ENCODE data around the gene PFKFB4. TPM values are rescaled to one million over a fixed set of nuclear protein-coding genes. Genes with fewer than 3 reads are reported as not detected.
A peak's percentile ranks its signal among the peaks of the same experiment; 100 is the strongest.

Gene PFKFB4
- total and polyA plus RNA-seq, 2 donors (not counting 1 experiment from before 2014, with no cell fraction given) = 1.3 to 3.3 TPM

GRCh38 chr3:48596676-48597407, 40.2 kb upstream of the PFKFB4 start:
- intact Hi-C loops (cut with micrococcal nuclease) = no loop called here
- Histone ChIP-seq H3K4me1 (ENCODE audit: control insufficient read depth in 2 of 2, insufficient read depth in 2 of 2, low read length in 2 of 2) (peaks cover 4 to 9% of the 10 kb centered on the region in 2 donors), H3K36me3 (replicated peaks in 1 of 2; ENCODE audit: control extremely low read depth in 1 of 2, control insufficient read depth in 1 of 2, extremely low read depth in 1 of 2, insufficient read depth in 2 of 2, low read length in 1 of 2) (peaks cover 0 to 42% of the 10 kb centered on the region in 2 experiments), H3K4me2 (replicated peaks; ENCODE audit: low read depth, low read length, poor library complexity, severe bottlenecking) (no peak overlapping the region), H3K79me2 (ENCODE audit: control insufficient read depth, insufficient read depth, low read length) (no peaks in the 10 kb centered on the region), H2AFZ (ENCODE audit: insufficient read depth, low read depth, low read length, poor library complexity, severe bottlenecking) (no peak overlapping the region), H3K4me3 (ENCODE audit: control extremely low read depth in 1 of 5, extremely low read depth in 1 of 5, insufficient read depth in 1 of 5, low read depth in 2 of 5, low read length in 4 of 5) (no peak overlapping the region), H3K9ac (ENCODE audit: low read length) (no peak overlapping the region), H3K27ac (ENCODE audit: low read length in 2 of 2) (no peak overlapping the region), H3K9me3 (ENCODE audit: control extremely low read depth in 1 of 3, control insufficient read depth in 2 of 3, insufficient read depth in 1 of 3, low read length in 2 of 3) (no peaks in the 10 kb centered on the region), H4K20me1 (ENCODE audit: control insufficient read depth, insufficient read depth, low read length, poor library complexity, severe bottlenecking) (no peaks in the 10 kb centered on the region), H3K27me3 (replicated peaks in 1 of 4; ENCODE audit: control extremely low read depth in 1 of 4, control insufficient read depth in 3 of 4, insufficient read depth in 4 of 4, low read length in 3 of 4) (peaks cover 0 to 33% (median 6%) of the 10 kb centered on the region in 4 experiments)
- peaks cover 14% of the 10 kb centered on the region for H3K27me3 Mint-ChIP-seq
- H3K27ac Mint-ChIP-seq = no peak overlapping the region
- H3K9me3 Mint-ChIP-seq (ENCODE audit: insufficient read depth) = no peaks in the 10 kb centered on the region
- 84% methylated on average over 8 of the region's 8 CpGs for WGBS (ENCODE audit: insufficient coverage)
- DNase-seq (no peak), ATAC-seq (ENCODE audit: low read depth) (no peak)
- POLR2A ChIA-PET = no interaction called here
- CTCF ChIA-PET = no interaction called here
- H3K4me1 Mint-ChIP-seq = peaks cover 9% of the 10 kb centered on the region
- H3K4me3 Mint-ChIP-seq = no peak overlapping the region
- TF ChIP-seq EZH2 (IDR thresholded peaks at IDR 0.05; ENCODE audit: borderline replicate concordance, insufficient read depth, low read depth, low read length, poor library complexity, severe bottlenecking) = no peak
- no peak for TF ChIP-seq CTCF (IDR thresholded peaks at IDR 0.05)

GRCh38 chr3:48596157-48596556, 39.6 kb upstream of the PFKFB4 start:
- no peak for ATAC-seq (ENCODE audit: low read depth)
- H3K27me3 ChIP-seq (replicated peaks in 1 of 4; ENCODE audit: control extremely low read depth in 1 of 4, control insufficient read depth in 3 of 4, insufficient read depth in 4 of 4, low read length in 3 of 4) = peaks cover 0 to 33% (median 6%) of the 10 kb centered on the region in 4 experiments
- no peak overlapping the region for H3K4me3 ChIP-seq (ENCODE audit: control extremely low read depth in 1 of 5, extremely low read depth in 1 of 5, insufficient read depth in 1 of 5, low read depth in 2 of 5, low read length in 4 of 5)
- Mint-ChIP-seq H3K27me3 (peaks cover 15% of the 10 kb centered on the region), H3K9me3 (ENCODE audit: insufficient read depth) (no peaks in the 10 kb centered on the region), H3K4me3 (no peak overlapping the region), H3K4me1 (peaks cover 9% of the 10 kb centered on the region), H3K27ac (no peak overlapping the region)
- H3K9me3 ChIP-seq (ENCODE audit: control extremely low read depth in 1 of 3, control insufficient read depth in 2 of 3, insufficient read depth in 1 of 3, low read length in 2 of 3) = no peaks in the 10 kb centered on the region
- intact Hi-C loops (cut with micrococcal nuclease) = no loop called here
- no peaks in the 10 kb centered on the region for H4K20me1 ChIP-seq (ENCODE audit: control insufficient read depth, insufficient read depth, low read length, poor library complexity, severe bottlenecking)
- TF ChIP-seq CTCF (IDR thresholded peaks at IDR 0.05) (no peak), EZH2 (IDR thresholded peaks at IDR 0.05; ENCODE audit: borderline replicate concordance, insufficient read depth, low read depth, low read length, poor library complexity, severe bottlenecking) (no peak)
- H2AFZ ChIP-seq (ENCODE audit: insufficient read depth, low read depth, low read length, poor library complexity, severe bottlenecking) = no peak overlapping the region
- no peak overlapping the region for H3K9ac ChIP-seq (ENCODE audit: low read length)
- POLR2A ChIA-PET = no interaction called here
- CTCF ChIA-PET = no interaction called here
- H3K4me2 ChIP-seq (replicated peaks; ENCODE audit: low read depth, low read length, poor library complexity, severe bottlenecking) = no peak overlapping the region
- H3K4me1 ChIP-seq (ENCODE audit: control insufficient read depth in 2 of 2, insufficient read depth in 2 of 2, low read length in 2 of 2) = peaks cover 4 to 9% of the 10 kb centered on the region in 2 donors
- H3K27ac ChIP-seq (ENCODE audit: low read length in 2 of 2) = no peak overlapping the region
- peaks cover 0 to 35% of the 10 kb centered on the region in 2 experiments for H3K36me3 ChIP-seq (replicated peaks in 1 of 2; ENCODE audit: control extremely low read depth in 1 of 2, control insufficient read depth in 1 of 2, extremely low read depth in 1 of 2, insufficient read depth in 2 of 2, low read length in 1 of 2)
- 73% methylated on average over 2 of the region's 5 CpGs for WGBS (ENCODE audit: insufficient coverage)
- H3K79me2 ChIP-seq (ENCODE audit: control insufficient read depth, insufficient read depth, low read length) = no peaks in the 10 kb centered on the region
- peak; percentile 28 for DNase-seq

All from B cell (primary cell).